HepG2 (cell line): ENCODE results near the gene C5orf47. TPM values are rescaled to one million over a fixed set of nuclear protein-coding genes. Genes with fewer than 3 reads are reported as not detected.

Experiments
- AGO1 ChIP-seq: fragments of 200-400 bp; formaldehyde crosslinking; IDR thresholded peaks from 2 replicates; pipeline ENCODE4 v1.6.1; 2017; ENCODE audit warnings: mild to moderate bottlenecking, low read depth, low read length, moderate library complexity; ENCODE audit not compliant: poor library complexity, severe bottlenecking
- ARNT2 ChIP-seq: sonication (generic); formaldehyde crosslinking; IDR thresholded peaks from 2 replicates; pipeline ENCODE4 v1.8.0; 2022; ENCODE audit warnings: mild to moderate bottlenecking, low read depth, missing genetic modification reagents, moderate library complexity
- BRCA1 ChIP-seq: sonication (generic); formaldehyde crosslinking; IDR thresholded peaks from 2 replicates; pipeline ENCODE4 v1.4.0; 2020; ENCODE audit warnings: missing genetic modification reagents
- CREM ChIP-seq, 2 experiments: sonication (generic) in 1 of 2; formaldehyde crosslinking in 1 of 2; IDR thresholded peaks; 2 replicates each; pipeline versions ENCODE4 v1.4.0 to v1.6.1; 2016 to 2020; ENCODE audit warnings: antibody characterized with exemption in 1 of 2, mild to moderate bottlenecking in 1 of 2, missing genetic modification reagents in 1 of 2
- FOXA1 ChIP-seq, 2 experiments: fragments of 450-650 bp in 1 of 2; sonication (generic) in 1 of 2; formaldehyde crosslinking in 1 of 2; IDR thresholded peaks; 2 replicates each; pipeline versions ENCODE4 v1.4.0 to v1.6.1; 2016 to 2020; ENCODE audit warnings: missing genetic modification reagents in 1 of 2
- HOXA3 ChIP-seq: sonication (generic); formaldehyde crosslinking; IDR thresholded peaks from 2 replicates; pipeline ENCODE4 v1.5.0; 2020; ENCODE audit warnings: missing genetic modification reagents
- KLF11 ChIP-seq: IDR thresholded peaks from 2 replicates; pipeline ENCODE4 v1.6.1; 2016; ENCODE audit warnings: missing compliant biosample characterization
- LCORL ChIP-seq, 2 experiments: fragments of 450-650 bp in 1 of 2; sonication (generic) in 1 of 2; formaldehyde crosslinking in 1 of 2; IDR thresholded peaks; 2 replicates each; pipeline versions ENCODE4 v1.5.0 to v1.6.1; 2017 to 2020; ENCODE audit warnings: antibody characterized with exemption in 1 of 2, missing genetic modification reagents in 1 of 2
- NR2F1 ChIP-seq, 2 experiments: fragments of 450-650 bp in 1 of 2; formaldehyde crosslinking in 1 of 2; IDR thresholded peaks; 2 replicates each; pipeline versions ENCODE4 v1.5.0 to v1.6.1; 2016 to 2020; ENCODE audit warnings: mild to moderate bottlenecking in 1 of 2, missing compliant biosample characterization in 1 of 2, missing genetic modification reagents in 1 of 2, moderate library complexity in 1 of 2
- PLSCR1 ChIP-seq: sonication (generic); formaldehyde crosslinking; IDR thresholded peaks from 2 replicates; pipeline ENCODE4 v1.5.0; 2020; ENCODE audit warnings: missing genetic modification reagents, mild to moderate bottlenecking, borderline replicate concordance
- SOX13 ChIP-seq, 3 experiments: fragments of 450-650 bp in 1 of 3; sonication (generic) in 1 of 3; formaldehyde crosslinking in 1 of 3; IDR thresholded peaks in 2 of 3; conservative IDR thresholded peaks in 1 of 3; 2 replicates each; pipeline versions ENCODE4 v1.5.0 to v1.6.1; 2016 to 2020; ENCODE audit warnings: antibody characterized with exemption in 1 of 3, mild to moderate bottlenecking in 1 of 3, missing compliant biosample characterization in 1 of 3, missing genetic modification reagents in 1 of 3, moderate library complexity in 1 of 3
- ZFP62 ChIP-seq: sonication (generic); formaldehyde crosslinking; IDR thresholded peaks from 2 replicates; pipeline ENCODE4 v1.4.0; 2020; ENCODE audit warnings: missing genetic modification reagents
- ZMAT3 ChIP-seq: sonication (generic); formaldehyde crosslinking; conservative IDR thresholded peaks from 2 replicates; pipeline ENCODE4 v1.7.0; 2021; ENCODE audit warnings: missing genetic modification reagents
- ZNF670 ChIP-seq: sonication (generic); formaldehyde crosslinking; IDR thresholded peaks from 2 replicates; pipeline ENCODE4 v1.8.0; 2022; ENCODE audit warnings: mild to moderate bottlenecking, missing genetic modification reagents, borderline replicate concordance
- polyA plus RNA-seq, 8 experiments: library from polyadenylated mRNA; depleted of rRNA in 3 of 8; stranded (reverse) in 7 of 8; unstranded in 1 of 8; fragments of >200 nt; fragmentation: Illumina TruSeq in 4 of 8; extraction: Trizol in 4 of 8; gene quantifications; 2 replicates each; pipeline versions ENCODE4 v1.2.1 to v1.2.3, GENCODE V29; 2011 to 2016; ENCODE audit warnings: low read depth in 4 of 8, missing spikeins in 1 of 8, mixed read lengths in 1 of 8; ENCODE audit not compliant: insufficient read depth in 1 of 8
- total RNA-seq, 5 experiments: library from RNA; depleted of rRNA; stranded (reverse); fragments of >200 nt; fragmentation: Illumina TruSeq; extraction: Trizol; gene quantifications; 2 replicates each; pipeline ENCODE4 v1.2.3, GENCODE V29; 2016; ENCODE audit warnings: low read depth in 1 of 5
- TF ChIP-seq, protein P1 (sequence below): sonication (generic); formaldehyde crosslinking; IDR thresholded peaks from 2 replicates; pipeline ENCODE4 v1.4.0; 2020; ENCODE audit warnings: missing genetic modification reagents, low read depth, mild to moderate bottlenecking, borderline replicate concordance
- TF ChIP-seq, protein P2 (sequence below): fragments of 450-650 bp; IDR thresholded peaks from 2 replicates; pipeline ENCODE4 v1.6.1; 2017
- TF ChIP-seq, protein P3 (sequence below): IDR thresholded peaks from 2 replicates; pipeline ENCODE4 v1.6.1; 2016; ENCODE audit warnings: low read depth, borderline replicate concordance
- TF ChIP-seq, protein P4 (sequence below): sonication (generic); IDR thresholded peaks from 2 replicates; pipeline ENCODE4 v1.6.1; 2016; ENCODE audit warnings: low read depth, borderline replicate concordance
- TF ChIP-seq, protein P5 (sequence below): sonication (generic); formaldehyde crosslinking; IDR thresholded peaks from 2 replicates; pipeline ENCODE4 v1.5.0; 2020; ENCODE audit warnings: mild to moderate bottlenecking, missing genetic modification reagents, borderline replicate concordance

Gene C5orf47
- total and polyA plus RNA-seq, 2 of the 13 experiments (the other 11 are each of a cell fraction or from before 2014, with no cell fraction given) = not detected

DNA sequence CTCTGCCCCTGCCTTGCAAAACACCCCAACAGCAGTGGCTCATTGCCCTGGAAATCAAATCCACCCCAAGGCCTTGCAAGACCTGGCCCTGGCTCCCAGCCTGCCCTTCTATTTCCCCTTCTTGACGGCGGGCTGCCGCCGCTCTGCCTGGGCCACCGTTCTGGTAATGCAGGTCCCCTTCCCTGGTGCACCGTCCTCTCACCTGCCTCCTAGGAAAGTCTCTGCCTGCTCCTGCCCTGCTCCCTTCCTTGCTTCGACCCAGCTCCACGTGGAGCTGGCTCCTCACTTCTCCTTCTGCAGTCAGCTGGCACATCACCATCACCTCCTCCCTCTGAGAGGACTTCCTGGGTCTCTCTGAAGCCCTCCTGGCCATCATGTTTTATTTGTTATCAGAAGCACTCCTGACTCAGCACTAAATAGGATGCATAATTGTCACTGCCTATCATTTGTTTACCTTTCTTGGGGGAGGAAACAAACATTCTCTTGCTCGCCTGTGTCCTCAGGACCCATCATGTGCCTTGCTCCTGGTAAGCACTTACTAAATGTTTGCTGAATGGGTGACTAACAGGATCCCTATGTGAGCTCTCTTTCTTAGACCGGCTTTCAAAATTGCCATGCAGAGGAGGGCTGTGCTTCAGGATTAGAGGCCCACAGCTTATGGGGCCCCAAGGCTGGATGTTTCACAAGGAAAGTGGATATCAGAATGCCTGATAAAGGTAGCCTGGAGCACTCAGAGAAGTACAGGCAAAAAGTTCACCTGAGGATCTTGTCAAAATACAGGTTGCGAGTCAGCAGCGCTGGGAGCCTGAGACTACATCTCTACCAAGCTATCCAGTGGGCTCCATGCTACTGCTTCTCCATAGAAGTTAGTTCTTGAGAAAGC, 19.6 kb upstream of the C5orf47 start (continued):
- no peak for TF ChIP-seq LCORL (IDR thresholded peaks at IDR 0.05)
- peak; percentile 59; the same call in 1 of the 2 replicates for TF ChIP-seq LCORL (CRISPR knock-in tag; IDR thresholded peaks at IDR 0.05)
- TF ChIP-seq, protein P1, sequence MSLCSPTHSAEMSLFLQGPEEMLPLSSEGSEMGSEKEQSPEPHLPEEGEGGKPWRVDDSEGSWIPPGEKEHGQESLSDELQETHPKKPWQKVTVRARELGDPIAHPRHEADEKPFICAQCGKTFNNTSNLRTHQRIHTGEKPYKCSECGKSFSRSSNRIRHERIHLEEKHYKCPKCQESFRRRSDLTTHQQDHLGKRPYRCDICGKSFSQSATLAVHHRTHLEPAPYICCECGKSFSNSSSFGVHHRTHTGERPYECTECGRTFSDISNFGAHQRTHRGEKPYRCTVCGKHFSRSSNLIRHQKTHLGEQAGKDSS = peak; percentile 58; the same call in 1 of the 2 replicates
- TF ChIP-seq, protein P2, sequence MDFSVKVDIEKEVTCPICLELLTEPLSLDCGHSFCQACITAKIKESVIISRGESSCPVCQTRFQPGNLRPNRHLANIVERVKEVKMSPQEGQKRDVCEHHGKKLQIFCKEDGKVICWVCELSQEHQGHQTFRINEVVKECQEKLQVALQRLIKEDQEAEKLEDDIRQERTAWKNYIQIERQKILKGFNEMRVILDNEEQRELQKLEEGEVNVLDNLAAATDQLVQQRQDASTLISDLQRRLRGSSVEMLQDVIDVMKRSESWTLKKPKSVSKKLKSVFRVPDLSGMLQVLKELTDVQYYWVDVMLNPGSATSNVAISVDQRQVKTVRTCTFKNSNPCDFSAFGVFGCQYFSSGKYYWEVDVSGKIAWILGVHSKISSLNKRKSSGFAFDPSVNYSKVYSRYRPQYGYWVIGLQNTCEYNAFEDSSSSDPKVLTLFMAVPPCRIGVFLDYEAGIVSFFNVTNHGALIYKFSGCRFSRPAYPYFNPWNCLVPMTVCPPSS = no peak
- no peak for TF ChIP-seq AGO1
- TF ChIP-seq CREM (IDR thresholded peaks at IDR 0.05) = peak; percentile 71
- TF ChIP-seq CREM (CRISPR knock-in tag; IDR thresholded peaks at IDR 0.05) = no peak
- no peak for TF ChIP-seq KLF11 (CRISPR knock-in tag)
- TF ChIP-seq ARNT2 = no peak
- TF ChIP-seq NR2F1 (CRISPR knock-in tag; IDR thresholded peaks at IDR 0.05) = peak in 1 of 2 experiments; percentile 32; a peak in 1 of 4 replicates
- peak; percentile 39; the same call in 1 of the 2 replicates for TF ChIP-seq ZMAT3 (CRISPR knock-in tag)
- TF ChIP-seq, protein P3, sequence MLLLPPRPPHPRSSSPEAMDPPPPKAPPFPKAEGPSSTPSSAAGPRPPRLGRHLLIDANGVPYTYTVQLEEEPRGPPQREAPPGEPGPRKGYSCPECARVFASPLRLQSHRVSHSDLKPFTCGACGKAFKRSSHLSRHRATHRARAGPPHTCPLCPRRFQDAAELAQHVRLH = peak; percentile 75; the same call in 1 of the 2 replicates
- TF ChIP-seq SOX13 (IDR thresholded peaks at IDR 0.05) = peak; percentile 28; the same call in 1 of the 2 replicates
- TF ChIP-seq SOX13 (CRISPR knock-in tag; conservative IDR thresholded peaks at IDR 0.05 in 1 of 2, IDR thresholded peaks at IDR 0.05 in 1 of 2) = peak in 1 of 2 experiments; percentile 88; a peak in 2 of 4 replicates
- no peak for TF ChIP-seq FOXA1 (IDR thresholded peaks at IDR 0.05)
- TF ChIP-seq FOXA1 (CRISPR knock-in tag; IDR thresholded peaks at IDR 0.05) = peak; percentile 81
- no peak; the same call in 1 of the 2 replicates for TF ChIP-seq BRCA1 (CRISPR knock-in tag)
- TF ChIP-seq PLSCR1 = no peak
- TF ChIP-seq ZNF670 (CRISPR knock-in tag) = peak; percentile 68; the same call in 1 of the 2 replicates
- TF ChIP-seq ZFP62 (CRISPR knock-in tag) = no peak
- TF ChIP-seq, protein P4, sequence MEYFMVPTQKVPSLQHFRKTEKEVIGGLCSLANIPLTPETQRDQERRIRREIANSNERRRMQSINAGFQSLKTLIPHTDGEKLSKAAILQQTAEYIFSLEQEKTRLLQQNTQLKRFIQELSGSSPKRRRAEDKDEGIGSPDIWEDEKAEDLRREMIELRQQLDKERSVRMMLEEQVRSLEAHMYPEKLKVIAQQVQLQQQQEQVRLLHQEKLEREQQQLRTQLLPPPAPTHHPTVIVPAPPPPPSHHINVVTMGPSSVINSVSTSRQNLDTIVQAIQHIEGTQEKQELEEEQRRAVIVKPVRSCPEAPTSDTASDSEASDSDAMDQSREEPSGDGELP = peak; percentile 70; the same call in 1 of the 2 replicates
- 0 out of 2 replicates have a peak, but pooled peaks have one; percentile 38 for TF ChIP-seq HOXA3 (CRISPR knock-in tag)
- TF ChIP-seq, protein P5, sequence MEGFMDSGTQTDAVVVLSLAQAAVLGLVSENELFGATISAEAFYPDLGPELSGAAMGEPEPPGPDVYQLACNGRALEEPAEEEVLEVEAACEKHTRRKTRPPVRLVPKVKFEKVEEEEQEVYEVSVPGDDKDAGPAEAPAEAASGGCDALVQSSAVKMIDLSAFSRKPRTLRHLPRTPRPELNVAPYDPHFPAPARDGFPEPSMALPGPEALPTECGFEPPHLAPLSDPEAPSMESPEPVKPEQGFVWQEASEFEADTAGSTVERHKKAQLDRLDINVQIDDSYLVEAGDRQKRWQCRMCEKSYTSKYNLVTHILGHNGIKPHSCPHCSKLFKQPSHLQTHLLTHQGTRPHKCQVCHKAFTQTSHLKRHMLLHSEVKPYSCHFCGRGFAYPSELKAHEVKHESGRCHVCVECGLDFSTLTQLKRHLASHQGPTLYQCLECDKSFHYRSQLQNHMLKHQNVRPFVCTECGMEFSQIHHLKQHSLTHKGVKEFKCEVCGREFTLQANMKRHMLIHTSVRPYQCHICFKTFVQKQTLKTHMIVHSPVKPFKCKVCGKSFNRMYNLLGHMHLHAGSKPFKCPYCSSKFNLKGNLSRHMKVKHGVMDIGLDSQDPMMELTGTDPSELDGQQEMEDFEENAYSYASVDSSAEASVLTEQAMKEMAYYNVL (CRISPR knock-in tag) = peak; percentile 51; the same call in 1 of the 2 replicates
